IMR-90 (cell line): ENCODE results near the gene MTPN. TPM values are rescaled to one million over a fixed set of nuclear protein-coding genes. Genes with fewer than 3 reads are reported as not detected.

ENCODE experiments used
- ATAC-seq: fragments of 200-7000 bp; cut with Tn5 transposase; 2 replicates; pipeline ENCODE4 v1.9.1; 2020; ENCODE audit warnings: low read depth, mild to moderate bottlenecking, moderate library complexity
- BruUV-seq: library from RNA; stranded (reverse); fragments of 400-500 nt; replicated peaks from 2 replicates; lab custom pipeline; 2021; lab: Mats Ljungman, UMichigan
- CTCF ChIA-PET: fragments of 300-600 bp; formaldehyde crosslinking; extraction: SDS; loops from one replicate; lab custom pipeline; 2021; ENCODE audit warnings: antibody characterized with exemption; lab: Yijun Ruan, JAX
- POLR2A ChIA-PET: fragments of 300-600 bp; sonication (Branson Sonifier 250); formaldehyde crosslinking; loops from one replicate; lab custom pipeline; 2022; ENCODE audit warnings: antibody characterized with exemption; ENCODE audit not compliant: unreplicated experiment; lab: Charles Lee
- DNase-seq: peaks from one replicate; pipeline ENCODE4 v3.0.0; 2013
- H2AFZ ChIP-seq: replicated peaks from 2 replicates; pipeline ENCODE3; 2013; ENCODE audit warnings: low read length, mild to moderate bottlenecking; ENCODE audit not compliant: poor library complexity
- H2AK5ac ChIP-seq: 2 replicates; pipeline ENCODE4 v1.6.1; 2013; ENCODE audit warnings: low read depth, low read length, inconsistent platforms
- H2AK9ac ChIP-seq: replicated peaks from 2 replicates; pipeline ENCODE3; 2013; ENCODE audit warnings: mild to moderate bottlenecking, low read depth, low read length, moderate library complexity; ENCODE audit not compliant: poor library complexity
- H2BK120ac ChIP-seq: 2 replicates; pipeline ENCODE4 v1.6.1; 2013; ENCODE audit warnings: low read depth, low read length, inconsistent platforms
- H2BK15ac ChIP-seq: 3 replicates; pipeline ENCODE4 v1.6.1; 2013; ENCODE audit warnings: low read depth, low read length, inconsistent platforms
- H2BK20ac ChIP-seq: 2 replicates; pipeline ENCODE4 v1.6.1; 2013; ENCODE audit warnings: low read depth, mild to moderate bottlenecking, inconsistent platforms, low read length, moderate library complexity
- H2BK5ac ChIP-seq: 2 replicates; pipeline ENCODE4 v1.6.1; 2013; ENCODE audit warnings: mild to moderate bottlenecking, low read depth, low read length, inconsistent platforms; ENCODE audit not compliant: poor library complexity, severe bottlenecking
- H3K14ac ChIP-seq: replicated peaks from 2 replicates; pipeline ENCODE4 v1.6.1; 2013; ENCODE audit warnings: low read depth, low read length, inconsistent platforms
- H3K18ac ChIP-seq: 2 replicates; pipeline ENCODE4 v1.6.1; 2013; ENCODE audit warnings: low read depth, low read length, control low read depth
- H3K23ac ChIP-seq: 2 replicates; pipeline ENCODE4 v1.6.1; 2013; ENCODE audit warnings: low read depth, low read length, inconsistent platforms
- H3K27ac ChIP-seq: 2 replicates; pipeline ENCODE4 v1.5.1; 2013; ENCODE audit warnings: mild to moderate bottlenecking, control low read depth, low read length; ENCODE audit not compliant: insufficient read depth
- H3K27me3 ChIP-seq: 2 replicates; pipeline ENCODE4 v1.6.1; 2013; ENCODE audit warnings: low read length; ENCODE audit not compliant: control insufficient read depth, insufficient read depth
- H3K36me3 ChIP-seq: 2 replicates; pipeline ENCODE4 v1.6.1; 2013; ENCODE audit warnings: low read length, mixed read lengths; ENCODE audit not compliant: control insufficient read depth, insufficient read depth
- H3K4ac ChIP-seq: 2 replicates; pipeline ENCODE4 v1.6.1; 2013; ENCODE audit warnings: low read depth, low read length, inconsistent platforms
- H3K4me1 ChIP-seq: 2 replicates; pipeline ENCODE4 v1.6.1; 2013; ENCODE audit warnings: low read length, mixed read lengths; ENCODE audit not compliant: control insufficient read depth, insufficient read depth
- H3K4me2 ChIP-seq: 2 replicates; pipeline ENCODE4 v1.6.1; 2013; ENCODE audit warnings: low read depth, mild to moderate bottlenecking, control low read depth, low read length, moderate library complexity
- H3K4me3 ChIP-seq: 2 replicates; pipeline ENCODE4 v1.5.1; 2013; ENCODE audit warnings: low read depth, mild to moderate bottlenecking, control low read depth, low read length, moderate library complexity; ENCODE audit not compliant: insufficient read depth
- H3K56ac ChIP-seq: 2 replicates; pipeline ENCODE4 v1.6.1; 2013; ENCODE audit warnings: low read length, inconsistent platforms; ENCODE audit not compliant: insufficient read depth; ENCODE audit errors: extremely low read depth
- H3K79me1 ChIP-seq, 2 experiments: 2 replicates each; pipeline ENCODE4 v1.6.1; 2013; ENCODE audit warnings: low read length in 2 of 2, inconsistent platforms in 1 of 2, low read depth in 1 of 2
- H3K9ac ChIP-seq: 2 replicates; pipeline ENCODE4 v1.6.1; 2013; ENCODE audit warnings: low read depth, low read length, control low read depth
- H3K9me1 ChIP-seq: 2 replicates; pipeline ENCODE4 v1.6.1; 2013; ENCODE audit warnings: low read length, inconsistent platforms; ENCODE audit not compliant: insufficient read depth
- H3K9me3 ChIP-seq: 2 replicates; pipeline ENCODE4 v1.6.1; 2013; ENCODE audit warnings: low read length; ENCODE audit not compliant: control insufficient read depth, insufficient read depth
- H4K20me1 ChIP-seq: 2 replicates; pipeline ENCODE4 v1.6.1; 2013; ENCODE audit warnings: low read length, inconsistent platforms; ENCODE audit not compliant: insufficient read depth
- H4K5ac ChIP-seq: 2 replicates; pipeline ENCODE4 v1.6.1; 2013; ENCODE audit warnings: mild to moderate bottlenecking, low read depth, low read length, control low read depth
- H4K8ac ChIP-seq, 2 experiments: 2 replicates each; pipeline ENCODE4 v1.6.1; 2013; ENCODE audit warnings: low read depth in 2 of 2, low read length in 2 of 2, control low read depth in 1 of 2, inconsistent platforms in 1 of 2
- H4K91ac ChIP-seq: 2 replicates; pipeline ENCODE4 v1.6.1; 2013; ENCODE audit warnings: low read depth, low read length, inconsistent platforms; ENCODE audit not compliant: insufficient read depth
- BHLHE40 ChIP-seq: fragments of 150-350 bp; IDR thresholded peaks from 2 replicates; pipeline ENCODE4 v1.6.1; 2016; ENCODE audit warnings: mild to moderate bottlenecking, low read depth, low read length
- MXI1 ChIP-seq: IDR thresholded peaks from 2 replicates; pipeline ENCODE4 v1.6.1; 2012; ENCODE audit warnings: low read depth, mild to moderate bottlenecking, low read length, moderate library complexity, borderline replicate concordance
- NFE2L2 ChIP-seq: fragments of 150-350 bp; IDR thresholded peaks from 2 replicates; pipeline ENCODE4 v1.6.1; 2016; ENCODE audit warnings: low read depth, mild to moderate bottlenecking, low read length
- POLR2A ChIP-seq: IDR thresholded peaks from 2 replicates; pipeline ENCODE4 v1.6.1; 2012; ENCODE audit warnings: mild to moderate bottlenecking, low read depth, low read length
- RAD21 ChIP-seq: IDR thresholded peaks from 2 replicates; pipeline ENCODE4 v1.6.1; 2012; ENCODE audit warnings: low read length, improper control_type of control experiment
- RCOR1 ChIP-seq: IDR thresholded peaks from 2 replicates; pipeline ENCODE4 v1.6.1; 2012; ENCODE audit warnings: mild to moderate bottlenecking, low read length, improper control_type of control experiment; ENCODE audit not compliant: insufficient replicate concordance
- SMC3 ChIP-seq: fragments of 150-350 bp; IDR thresholded peaks from 2 replicates; pipeline ENCODE4 v1.6.1; 2016; ENCODE audit warnings: low read depth, mild to moderate bottlenecking, antibody characterized with exemption, low read length, moderate library complexity
- WGBS, 2 experiments: methylation state at CpG; one replicate each; pipeline versions ENCODE4 v1.1.5 to v1.1.7; 2013; ENCODE audit warnings: missing lambda C conversion rate in 2 of 2; ENCODE audit not compliant: insufficient read length in 1 of 2; ENCODE audit errors: extremely low coverage in 2 of 2; 5-methylcytosine and 5-hydroxymethylcytosine counted together
- dilution Hi-C: fragments of 300-500 bp; cut with HindIII; formaldehyde crosslinking; loops from one replicate; pipeline ENCODE4 v1.14.3; 2018; ENCODE audit warnings: low sequenced_read_pairs; ENCODE audit not compliant: unreplicated experiment
- in situ Hi-C: fragments of 300-500 bp; cut with MboI; formaldehyde crosslinking; loops from 3 replicates; pipeline ENCODE4 v1.14.3; 2019; ENCODE audit warnings: low sequenced_read_pairs, inconsistent platforms, mixed read lengths
- intact Hi-C: fragments of 100-400 bp; cut with micrococcal nuclease; formaldehyde crosslinking; loops from 2 replicates; pipeline ENCODE4 v1.10.0; 2022
- polyA plus RNA-seq, 3 experiments: library from polyadenylated mRNA; depleted of rRNA; stranded (reverse); fragments of >200 nt; gene quantifications; 2 replicates each; pipeline ENCODE4 v1.2.3, GENCODE V29; 2012; ENCODE audit warnings: low replicate concordance in 1 of 3
- total RNA-seq: library from RNA; depleted of rRNA; stranded (reverse); fragments of >200 nt; gene quantifications from 2 replicates; pipeline ENCODE4 v1.2.3, GENCODE V29; 2012
- TF ChIP-seq, protein P1 (sequence below): fragments of 150-350 bp; IDR thresholded peaks from 2 replicates; pipeline ENCODE4 v1.6.1; 2017; ENCODE audit warnings: mild to moderate bottlenecking, antibody characterized with exemption, low read length, low read depth

Gene MTPN
- total and polyA plus RNA-seq, 2 of the 4 experiments (the other 2 are of a cell fraction) = 58.8 to 94.4 TPM

DNA sequence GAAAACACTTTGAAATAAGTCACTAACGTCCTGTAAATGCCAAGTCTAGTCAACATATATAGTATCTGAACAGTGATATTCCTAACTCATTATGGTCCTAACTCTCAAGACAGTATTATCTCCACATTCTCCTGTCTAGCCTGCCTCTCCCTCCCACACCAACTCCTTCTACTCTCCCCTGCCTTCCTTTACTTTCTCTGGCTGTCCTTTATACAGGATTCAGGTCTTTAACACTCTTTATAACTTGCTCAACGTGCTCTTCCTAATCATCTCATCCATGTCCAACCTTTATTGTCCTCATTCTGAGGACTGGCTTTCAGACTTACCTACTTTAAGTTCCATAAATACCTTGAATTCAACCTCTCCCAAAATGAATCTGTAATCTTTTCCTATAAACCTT lies 42.5 kb downstream of the MTPN start:
- no TSS peak for BruUV-seq
- no peak overlapping the region for H4K91ac ChIP-seq
- H3K56ac ChIP-seq = no peak overlapping the region
- H3K79me1 ChIP-seq = peaks cover 19 to 63% of the 10 kb centered on the region in 2 experiments
- no peaks in the 10 kb centered on the region for H3K9me3 ChIP-seq
- H3K14ac ChIP-seq = no peak overlapping the region
- TF ChIP-seq POLR2A (no peak), RAD21 (no peak), BHLHE40 (no peak), SMC3 (no peak), RCOR1 (no peak), MXI1 (no peak), NFE2L2 (no peak)
- TF ChIP-seq, protein P1, sequence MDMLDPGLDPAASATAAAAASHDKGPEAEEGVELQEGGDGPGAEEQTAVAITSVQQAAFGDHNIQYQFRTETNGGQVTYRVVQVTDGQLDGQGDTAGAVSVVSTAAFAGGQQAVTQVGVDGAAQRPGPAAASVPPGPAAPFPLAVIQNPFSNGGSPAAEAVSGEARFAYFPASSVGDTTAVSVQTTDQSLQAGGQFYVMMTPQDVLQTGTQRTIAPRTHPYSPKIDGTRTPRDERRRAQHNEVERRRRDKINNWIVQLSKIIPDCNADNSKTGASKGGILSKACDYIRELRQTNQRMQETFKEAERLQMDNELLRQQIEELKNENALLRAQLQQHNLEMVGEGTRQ = no peak
- peaks cover 45% of the 10 kb centered on the region for H4K20me1 ChIP-seq
- H3K23ac ChIP-seq = no peak overlapping the region
- no peak overlapping the region for H2BK5ac ChIP-seq
- no peak overlapping the region for H2AK5ac ChIP-seq
- peaks cover 14% of the 10 kb centered on the region for H3K9me1 ChIP-seq
- no peak for DNase-seq
- H3K27me3 ChIP-seq = no peaks in the 10 kb centered on the region
- intact Hi-C loops (no loop called here), dilution Hi-C loops (no loop called here), in situ Hi-C loops (no loop called here)
- H3K4ac ChIP-seq = no peak overlapping the region
- no peak overlapping the region for H2BK15ac ChIP-seq
- H3K9ac ChIP-seq = no peak overlapping the region
- no peak overlapping the region for H3K4me3 ChIP-seq
- H3K4me1 ChIP-seq = peaks cover 14% of the 10 kb centered on the region
- H2BK20ac ChIP-seq = no peak overlapping the region
- ChIA-PET POLR2A (no interaction called here), CTCF (no interaction called here)
- H3K4me2 ChIP-seq = no peak overlapping the region
- H3K18ac ChIP-seq = no peak overlapping the region
- no peak overlapping the region for H3K27ac ChIP-seq
- no peak overlapping the region for H2BK120ac ChIP-seq
- WGBS, 2 experiments = no CpG with 5 or more reads among the region's 2 CpGs
- H2AFZ ChIP-seq = no peak overlapping the region
- H4K5ac ChIP-seq = no peak overlapping the region
- H2AK9ac ChIP-seq = no peak overlapping the region
- H4K8ac ChIP-seq = no peak overlapping the region
- no peak for ATAC-seq
- H3K36me3 ChIP-seq = no peaks in the 10 kb centered on the region
